Neural cell (in vitro differentiated cells): Measurements from ENCODE around the gene LOXHD1. TPM values are rescaled to one million over a fixed set of nuclear protein-coding genes. Genes with fewer than 3 reads are reported as not detected.

Experiments used
- H2AFZ ChIP-seq: fragments of 200-600, 300-800 bp; sonication (generic), shearing (Covaris generic); 2 replicates; pipeline ENCODE4 v1.6.0; 2014; ENCODE audit warnings: low read depth, mild to moderate bottlenecking, antibody characterized with exemption, low read length, moderate library complexity
- H3F3A ChIP-seq: fragments of 200-600 bp; shearing (Covaris generic); 2 replicates; pipeline ENCODE4 v1.6.1; 2016; ENCODE audit warnings: mild to moderate bottlenecking, moderate library complexity, mixed read lengths, antibody characterized with exemption, low read length; ENCODE audit not compliant: insufficient read depth, poor library complexity, severe bottlenecking
- H3K27ac ChIP-seq: fragments of 200-600, 300-800 bp; sonication (generic), shearing (Covaris generic); 2 replicates; pipeline ENCODE4 v1.5.1; 2014; ENCODE audit warnings: mild to moderate bottlenecking, low read length, moderate library complexity
- H3K27me3 ChIP-seq: fragments of 300-800, 200-600 bp; sonication (generic), shearing (Covaris generic); 2 replicates; pipeline ENCODE4 v1.6.0; 2014; ENCODE audit warnings: mild to moderate bottlenecking, low read depth, low read length, moderate library complexity; ENCODE audit not compliant: insufficient read depth
- H3K36me3 ChIP-seq: fragments of 300-800, 200-600 bp; sonication (generic), shearing (Covaris generic); 2 replicates; pipeline ENCODE4 v1.5.1; 2014; ENCODE audit warnings: mild to moderate bottlenecking, antibody characterized with exemption, low read length, moderate library complexity; ENCODE audit not compliant: insufficient read depth
- H3K4me2 ChIP-seq: fragments of 300-800, 200-600 bp; sonication (generic), shearing (Covaris generic); 2 replicates; pipeline ENCODE4 v1.6.0; 2014; ENCODE audit warnings: mild to moderate bottlenecking, low read length
- H3K4me3 ChIP-seq: fragments of 300-800, 200-600 bp; sonication (generic), shearing (Covaris generic); 2 replicates; pipeline ENCODE4 v1.5.1; 2014; ENCODE audit warnings: mild to moderate bottlenecking, low read length, moderate library complexity
- H3K79me2 ChIP-seq: fragments of 200-600 bp; shearing (Covaris generic); replicated peaks from 2 replicates; pipeline ENCODE4 v1.6.0; 2014; ENCODE audit warnings: mild to moderate bottlenecking, low read length, moderate library complexity; ENCODE audit not compliant: insufficient read depth
- H3K9ac ChIP-seq: fragments of 300-800, 200-600 bp; sonication (generic), shearing (Covaris generic); 2 replicates; pipeline ENCODE4 v1.6.1; 2016; ENCODE audit warnings: mild to moderate bottlenecking, low read length, mixed read lengths
- H3K9me2 ChIP-seq: fragments of 200-600 bp; shearing (Covaris generic); 2 replicates; pipeline ENCODE4 v1.6.1; 2016; ENCODE audit warnings: mild to moderate bottlenecking, low read length, mixed read lengths; ENCODE audit not compliant: insufficient read depth
- H3K9me3 ChIP-seq: fragments of 200-600, 300-800 bp; sonication (generic), shearing (Covaris generic); 2 replicates; pipeline ENCODE4 v1.6.1; 2016; ENCODE audit warnings: mild to moderate bottlenecking, mixed run types, low read length, moderate library complexity, mixed read lengths
- H4K20me1 ChIP-seq: fragments of 200-600 bp; shearing (Covaris generic); 2 replicates; pipeline ENCODE4 v1.6.1; 2016; ENCODE audit warnings: mild to moderate bottlenecking, mixed run types; ENCODE audit not compliant: insufficient read depth
- CTCF ChIP-seq: fragments of 450-650 bp; IDR thresholded peaks from 2 replicates; pipeline ENCODE4 v1.5.1; 2014; ENCODE audit warnings: antibody characterized with exemption, mild to moderate bottlenecking, moderate library complexity; ENCODE audit not compliant: poor library complexity, severe bottlenecking
- EP300 ChIP-seq: fragments of 450-650 bp; conservative IDR thresholded peaks from 2 replicates; pipeline ENCODE4 v1.6.1; 2014; ENCODE audit warnings: antibody characterized with exemption, mild to moderate bottlenecking, moderate library complexity; ENCODE audit not compliant: poor library complexity, severe bottlenecking
- EZH2 ChIP-seq: fragments of 200-600, 300-800 bp; shearing (Covaris generic), sonication (generic); IDR thresholded peaks from 2 replicates; pipeline ENCODE4 v1.6.1; 2014; ENCODE audit warnings: antibody characterized with exemption, low read length, borderline replicate concordance, mild to moderate bottlenecking; ENCODE audit not compliant: insufficient read depth, poor library complexity, severe bottlenecking
- MXI1 ChIP-seq: fragments of 450-650 bp; conservative IDR thresholded peaks from 2 replicates; pipeline ENCODE4 v1.6.1; 2014; ENCODE audit warnings: antibody characterized with exemption, mild to moderate bottlenecking; ENCODE audit not compliant: poor library complexity, severe bottlenecking
- POLR2AphosphoS5 ChIP-seq: IDR thresholded peaks from 2 replicates; pipeline ENCODE4 v1.6.1; 2012
- RAD21 ChIP-seq: fragments of 450-650 bp; conservative IDR thresholded peaks from 2 replicates; pipeline ENCODE4 v1.6.1; 2014; ENCODE audit warnings: antibody characterized with exemption, mild to moderate bottlenecking, moderate library complexity
- SMC3 ChIP-seq: fragments of 450-650 bp; conservative IDR thresholded peaks from 2 replicates; pipeline ENCODE4 v1.6.1; 2014; ENCODE audit warnings: antibody characterized with exemption, mild to moderate bottlenecking, moderate library complexity; ENCODE audit not compliant: poor library complexity
- TAF1 ChIP-seq: IDR thresholded peaks from 2 replicates; pipeline ENCODE4 v1.6.1; 2012; ENCODE audit warnings: low read depth
- polyA plus RNA-seq: library from polyadenylated mRNA; depleted of rRNA; stranded (reverse); fragments of >200 nt; gene quantifications from 2 replicates; pipeline ENCODE4 v1.2.3, GENCODE V29; 2014
- TF ChIP-seq, protein P1 (sequence below): IDR thresholded peaks from 2 replicates; pipeline ENCODE4 v1.6.1; 2012; ENCODE audit warnings: borderline replicate concordance

The LOXHD1 gene
- polyA plus RNA-seq, 1 donor from 2014 or later = not detected

DNA sequence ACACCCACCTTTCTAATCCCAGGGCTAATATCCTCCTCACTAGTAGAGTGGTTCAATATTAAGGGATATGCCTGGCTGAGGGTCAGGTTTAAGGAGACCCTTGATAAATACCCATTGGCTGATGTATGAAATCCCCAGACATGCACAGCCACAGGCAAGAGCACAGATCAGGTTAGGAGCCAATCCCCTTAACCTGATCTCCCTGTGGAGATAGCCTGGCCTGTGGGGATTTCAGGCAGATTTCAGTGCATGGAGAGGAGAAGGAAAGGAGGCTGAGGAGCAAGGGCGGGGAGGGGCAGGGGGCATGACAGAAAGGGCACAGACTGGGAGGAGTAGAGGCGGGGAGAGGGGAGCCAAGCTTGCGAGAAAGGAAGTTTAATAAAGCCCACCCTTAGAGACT, 129.0 kb downstream of the LOXHD1 start:
- Histone ChIP-seq H3K27me3 (no peaks in the 10 kb centered on the region), H3K9me3 (no peaks in the 10 kb centered on the region), H3K79me2 (no peaks in the 10 kb centered on the region), H3K9me2 (no peaks in the 10 kb centered on the region), H3F3A (no peaks in the 10 kb centered on the region), H4K20me1 (no peaks in the 10 kb centered on the region), H3K4me2 (no peak overlapping the region), H3K4me3 (no peak overlapping the region), H3K27ac (no peak overlapping the region), H3K9ac (no peak overlapping the region), H3K36me3 (no peaks in the 10 kb centered on the region), H2AFZ (no peak overlapping the region)
- TF ChIP-seq EZH2 = no peak
- TF ChIP-seq MXI1 = no peak
- TF ChIP-seq SMC3 = no peak
- TF ChIP-seq TAF1 = no peak
- TF ChIP-seq, protein P1, sequence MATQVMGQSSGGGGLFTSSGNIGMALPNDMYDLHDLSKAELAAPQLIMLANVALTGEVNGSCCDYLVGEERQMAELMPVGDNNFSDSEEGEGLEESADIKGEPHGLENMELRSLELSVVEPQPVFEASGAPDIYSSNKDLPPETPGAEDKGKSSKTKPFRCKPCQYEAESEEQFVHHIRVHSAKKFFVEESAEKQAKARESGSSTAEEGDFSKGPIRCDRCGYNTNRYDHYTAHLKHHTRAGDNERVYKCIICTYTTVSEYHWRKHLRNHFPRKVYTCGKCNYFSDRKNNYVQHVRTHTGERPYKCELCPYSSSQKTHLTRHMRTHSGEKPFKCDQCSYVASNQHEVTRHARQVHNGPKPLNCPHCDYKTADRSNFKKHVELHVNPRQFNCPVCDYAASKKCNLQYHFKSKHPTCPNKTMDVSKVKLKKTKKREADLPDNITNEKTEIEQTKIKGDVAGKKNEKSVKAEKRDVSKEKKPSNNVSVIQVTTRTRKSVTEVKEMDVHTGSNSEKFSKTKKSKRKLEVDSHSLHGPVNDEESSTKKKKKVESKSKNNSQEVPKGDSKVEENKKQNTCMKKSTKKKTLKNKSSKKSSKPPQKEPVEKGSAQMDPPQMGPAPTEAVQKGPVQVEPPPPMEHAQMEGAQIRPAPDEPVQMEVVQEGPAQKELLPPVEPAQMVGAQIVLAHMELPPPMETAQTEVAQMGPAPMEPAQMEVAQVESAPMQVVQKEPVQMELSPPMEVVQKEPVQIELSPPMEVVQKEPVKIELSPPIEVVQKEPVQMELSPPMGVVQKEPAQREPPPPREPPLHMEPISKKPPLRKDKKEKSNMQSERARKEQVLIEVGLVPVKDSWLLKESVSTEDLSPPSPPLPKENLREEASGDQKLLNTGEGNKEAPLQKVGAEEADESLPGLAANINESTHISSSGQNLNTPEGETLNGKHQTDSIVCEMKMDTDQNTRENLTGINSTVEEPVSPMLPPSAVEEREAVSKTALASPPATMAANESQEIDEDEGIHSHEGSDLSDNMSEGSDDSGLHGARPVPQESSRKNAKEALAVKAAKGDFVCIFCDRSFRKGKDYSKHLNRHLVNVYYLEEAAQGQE = no peak
- TF ChIP-seq CTCF = no peak
- TF ChIP-seq EP300 = no peak
- TF ChIP-seq POLR2AphosphoS5 = no peak
- TF ChIP-seq RAD21 = no peak

DNA sequence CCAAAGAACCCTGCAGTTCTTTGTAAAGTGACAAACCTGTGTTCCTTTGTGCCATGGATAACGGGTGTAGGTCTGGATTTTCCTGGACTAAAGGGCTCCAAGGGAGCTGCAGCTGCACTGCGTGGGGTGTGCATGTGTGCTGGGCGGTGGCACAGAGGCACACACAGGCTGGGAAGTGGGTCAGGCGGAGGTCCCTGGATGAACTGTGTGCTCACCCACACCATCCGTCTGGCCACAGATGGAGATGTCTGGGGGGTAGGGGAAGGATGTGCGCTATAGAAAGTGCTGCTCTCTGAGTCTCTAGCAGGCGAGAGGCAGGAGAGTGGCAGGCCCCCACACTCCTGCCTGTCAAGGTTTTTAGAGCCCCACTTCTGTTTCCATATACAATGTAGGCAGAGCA, 137.2 kb downstream of the LOXHD1 start:
- Histone ChIP-seq H4K20me1 (no peaks in the 10 kb centered on the region), H3K27ac (no peak overlapping the region), H3K4me3 (no peak overlapping the region), H3K4me2 (no peak overlapping the region), H3F3A (no peaks in the 10 kb centered on the region), H3K9me3 (no peaks in the 10 kb centered on the region), H3K27me3 (no peaks in the 10 kb centered on the region), H3K9me2 (no peaks in the 10 kb centered on the region), H3K9ac (no peak overlapping the region), H3K36me3 (no peaks in the 10 kb centered on the region), H3K79me2 (no peaks in the 10 kb centered on the region), H2AFZ (no peak overlapping the region)
- no peak for TF ChIP-seq RAD21

DNA sequence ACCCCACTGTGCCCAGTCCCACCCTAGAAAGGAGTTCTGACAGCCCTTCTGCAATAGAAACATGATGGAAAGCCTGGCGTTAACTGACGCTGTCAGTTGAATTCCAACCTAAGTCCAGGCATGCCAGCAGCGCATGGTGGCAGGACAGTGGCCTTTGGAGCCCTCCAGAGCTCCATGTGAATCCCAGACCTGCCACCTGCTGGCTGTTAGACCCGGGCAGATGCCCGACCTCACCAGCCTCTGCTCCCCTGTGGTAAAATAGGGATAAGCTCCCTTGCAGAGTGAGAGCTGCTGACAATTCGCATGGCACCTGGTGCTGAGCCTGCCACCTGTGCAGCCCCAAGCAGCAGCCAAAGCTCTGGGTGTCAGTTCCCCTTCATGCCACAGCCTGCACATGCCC, 138.6 kb downstream of the LOXHD1 start:
- TF ChIP-seq RAD21 (no peak), CTCF (no peak), EZH2 (no peak), SMC3 (no peak), TAF1 (no peak), EP300 (no peak)
- TF ChIP-seq, protein P1 = no peak
- no peaks in the 10 kb centered on the region for H3K79me2 ChIP-seq
- no peaks in the 10 kb centered on the region for H3K27me3 ChIP-seq
- H3K4me2 ChIP-seq = no peak overlapping the region
- no peak overlapping the region for H3K4me3 ChIP-seq
- H3F3A ChIP-seq = no peaks in the 10 kb centered on the region
- H3K9me3 ChIP-seq = no peaks in the 10 kb centered on the region
- no peak overlapping the region for H3K27ac ChIP-seq
- H2AFZ ChIP-seq = no peak overlapping the region
- H3K9ac ChIP-seq = no peak overlapping the region
- no peaks in the 10 kb centered on the region for H4K20me1 ChIP-seq
- H3K9me2 ChIP-seq = no peaks in the 10 kb centered on the region
- H3K36me3 ChIP-seq = no peaks in the 10 kb centered on the region
